Activated naive CD4-positive, alpha-beta T cell treated with anti-CD3 and anti-CD28 coated beads, Interleukin-2, amount 50 U/mL, for 72 hours (primary cell): ENCODE results near the gene PHACTR2. TPM values are rescaled to one million over a fixed set of nuclear protein-coding genes. Genes with fewer than 3 reads are reported as not detected.
"Not testable (repeated sequence)": the region's sequence is repeated elsewhere in the genome, so short reads cannot be mapped to it uniquely, and the experiment has no call there.

Experiments used
- ATAC-seq, 2 donors: fragments of 150-1000 bp; cut with Tn5 transposase; 2 replicates each; pipeline ENCODE4 v1.10.0; 2021; ENCODE audit warnings: mild to moderate bottlenecking in 2 of 2, moderate library complexity in 2 of 2
- DNase-seq, 2 donors: peaks; one replicate each; pipeline ENCODE4 v3.0.0; 2021 to 2022; ENCODE audit warnings: low spot score in 2 of 2
- H3K27ac Mint-ChIP-seq, 2 donors: one replicate each; pipeline ENCODE4 v1.8.0; 2022; ENCODE audit warnings: mild to moderate bottlenecking in 2 of 2, mixed read lengths in 2 of 2
- H3K36me3 Mint-ChIP-seq, 2 donors: one replicate each; pipeline ENCODE4 v1.8.0; 2022; ENCODE audit warnings: mixed read lengths in 2 of 2
- H3K9me3 Mint-ChIP-seq, 2 donors: one replicate each; pipeline ENCODE4 v1.8.0; 2022; ENCODE audit warnings: mixed read lengths in 2 of 2
- total RNA-seq, 2 donors: library from RNA; stranded (reverse); gene quantifications; one replicate each; pipeline ENCODE4 v1.2.3, GENCODE V29; 2022

Gene PHACTR2
- total RNA-seq, 2 donors from 2014 or later = 20.5 to 23.9 TPM

DNA sequence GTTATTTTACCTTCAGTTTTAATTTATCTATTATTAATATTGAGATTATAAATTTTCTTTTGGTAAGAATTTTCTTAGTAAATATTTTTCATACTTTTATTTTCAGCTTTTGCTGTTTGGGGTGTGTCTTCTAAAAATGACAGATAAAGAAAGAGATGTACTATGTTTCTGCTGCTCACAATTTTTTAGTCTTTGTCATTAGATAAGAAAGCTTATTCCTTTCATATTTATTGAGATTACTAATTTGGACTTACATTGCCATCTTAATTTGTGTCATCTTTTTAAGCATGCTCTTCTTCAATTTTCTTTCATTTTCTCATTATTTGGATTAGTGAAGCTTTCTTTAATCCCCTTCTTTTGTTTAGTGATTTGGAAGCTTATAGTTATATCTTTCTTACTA lies 13.6 kb upstream of the PHACTR2 start:
- Mint-ChIP-seq H3K36me3 (peaks cover 28 to 48% of the 10 kb centered on the region in 2 donors), H3K27ac (no peak overlapping the region), H3K9me3 (peaks cover 28 to 50% of the 10 kb centered on the region in 2 donors)
- no peak for ATAC-seq
- no peak for DNase-seq

DNA sequence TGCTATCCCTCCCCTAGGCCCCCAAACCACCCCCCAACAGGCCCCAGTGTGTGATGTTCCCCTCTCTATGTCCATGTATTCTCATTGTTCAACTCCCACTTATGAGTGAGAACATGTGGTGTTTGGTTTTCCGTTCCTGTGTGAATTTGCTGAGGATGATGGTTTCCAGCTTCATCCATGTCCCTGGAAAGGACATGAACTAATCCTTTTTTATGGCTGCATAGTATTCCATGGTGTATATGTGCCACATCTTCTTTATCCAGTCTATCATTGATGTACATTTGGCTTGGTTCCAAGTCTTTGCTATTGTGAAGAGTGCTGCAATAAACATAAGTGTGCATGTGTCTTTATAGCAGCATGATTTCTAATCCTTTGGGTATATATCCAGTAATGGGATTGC lies 11.8 kb upstream of the PHACTR2 start:
- H3K27ac Mint-ChIP-seq, ATAC-seq, DNase-seq: not testable (repeated sequence)
- Mint-ChIP-seq H3K36me3 (peaks cover 20 to 37% of the 10 kb centered on the region in 2 donors), H3K9me3 (peaks cover 19 to 38% of the 10 kb centered on the region in 2 donors)

DNA sequence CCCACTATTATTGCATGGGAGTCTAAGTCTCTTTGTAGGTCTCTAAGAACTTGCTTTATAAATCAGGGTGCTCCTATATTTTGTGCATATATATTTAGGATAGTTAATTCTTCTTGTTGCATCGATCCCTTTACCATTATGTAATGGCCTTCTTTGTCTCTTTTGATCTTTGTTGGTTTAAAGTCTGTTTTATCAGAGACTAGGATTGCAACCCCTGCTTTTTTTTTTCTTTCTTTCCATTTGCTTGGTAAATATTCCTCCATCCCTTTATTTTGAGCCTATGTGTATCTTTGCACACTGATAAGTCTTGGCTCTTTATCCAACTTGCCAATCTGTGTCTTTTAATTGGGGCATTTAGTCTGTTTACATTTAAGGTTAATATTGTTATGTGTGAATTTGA lies 8.3 kb upstream of the PHACTR2 start:
- Mint-ChIP-seq H3K36me3 (peaks cover 20 to 28% of the 10 kb centered on the region in 2 donors), H3K9me3 (peaks cover 22 to 32% of the 10 kb centered on the region in 2 donors)
- H3K27ac Mint-ChIP-seq, DNase-seq, ATAC-seq: not testable (repeated sequence)

DNA sequence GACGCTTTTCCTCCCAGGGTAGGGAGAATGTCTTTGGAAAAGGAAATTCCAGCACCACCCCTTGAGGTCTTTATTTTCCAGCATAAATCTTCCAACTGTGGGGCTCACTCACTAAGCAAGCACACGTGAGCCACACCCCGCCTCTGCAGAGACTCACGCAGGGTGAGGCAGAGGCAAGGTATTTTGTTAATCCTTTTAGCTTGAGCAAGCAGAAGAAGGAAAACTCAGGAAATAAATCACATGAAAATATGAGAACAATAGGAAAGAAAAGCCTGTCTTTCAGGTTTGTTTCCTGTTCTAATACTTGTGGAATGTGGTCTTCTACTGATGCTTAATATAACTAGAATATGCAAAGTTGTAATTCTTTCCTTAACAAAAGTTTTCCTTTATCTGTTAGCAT lies 4.1 kb upstream of the PHACTR2 start:
- Mint-ChIP-seq H3K9me3 (peaks cover 6 to 9% of the 10 kb centered on the region in 2 donors), H3K36me3 (peaks cover 6 to 11% of the 10 kb centered on the region in 2 donors), H3K27ac (no peak overlapping the region)
- DNase-seq (no peak), ATAC-seq (no peak)

DNA sequence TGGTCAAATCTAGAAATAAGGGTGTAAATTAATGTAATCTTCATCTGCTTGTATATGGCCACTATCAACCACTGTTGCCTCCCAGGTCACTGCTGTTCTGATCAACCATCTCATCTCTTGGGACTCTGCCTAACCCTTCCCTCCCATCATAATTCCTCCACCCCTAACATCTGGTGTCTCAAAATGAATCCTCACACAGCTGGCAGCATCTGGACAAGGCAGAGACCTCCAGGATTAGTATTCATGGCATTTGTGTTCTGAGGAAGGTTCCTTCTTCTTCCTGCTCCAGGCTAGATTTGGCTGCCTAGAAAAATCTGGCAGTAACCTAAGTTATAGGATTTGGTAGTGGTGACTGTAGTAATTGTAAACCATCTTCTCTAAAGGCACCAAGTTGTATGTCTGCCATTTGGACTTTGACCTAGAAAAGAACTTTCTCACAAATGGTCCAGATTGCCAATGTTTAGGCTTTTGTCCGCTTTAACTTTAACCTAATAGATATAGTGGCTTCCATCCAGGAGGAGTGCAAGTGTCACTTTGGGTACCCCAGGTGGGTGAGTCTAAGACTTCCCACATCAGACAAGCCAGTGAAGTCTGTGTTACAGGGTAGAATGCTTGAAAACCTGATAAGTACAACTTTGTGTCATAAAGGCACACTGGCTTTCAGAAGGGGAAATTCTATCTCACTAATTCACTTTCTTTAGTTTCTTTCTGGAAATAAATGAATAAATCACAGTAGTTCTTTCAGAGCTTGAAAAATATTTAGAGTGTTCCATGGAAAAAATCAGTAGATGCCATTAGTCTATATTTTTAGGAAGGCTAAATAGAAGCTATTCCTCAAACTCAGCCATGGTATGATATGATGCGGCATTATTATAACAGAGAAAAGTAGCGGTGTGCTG lies 3.0 kb upstream of the PHACTR2 start:
- Mint-ChIP-seq H3K36me3 (peaks cover 0 to 6% of the 10 kb centered on the region in 2 donors), H3K9me3 (peaks cover 0 to 3% of the 10 kb centered on the region in 2 donors), H3K27ac (no peak overlapping the region)
- DNase-seq (no peak), ATAC-seq (no peak)

DNA sequence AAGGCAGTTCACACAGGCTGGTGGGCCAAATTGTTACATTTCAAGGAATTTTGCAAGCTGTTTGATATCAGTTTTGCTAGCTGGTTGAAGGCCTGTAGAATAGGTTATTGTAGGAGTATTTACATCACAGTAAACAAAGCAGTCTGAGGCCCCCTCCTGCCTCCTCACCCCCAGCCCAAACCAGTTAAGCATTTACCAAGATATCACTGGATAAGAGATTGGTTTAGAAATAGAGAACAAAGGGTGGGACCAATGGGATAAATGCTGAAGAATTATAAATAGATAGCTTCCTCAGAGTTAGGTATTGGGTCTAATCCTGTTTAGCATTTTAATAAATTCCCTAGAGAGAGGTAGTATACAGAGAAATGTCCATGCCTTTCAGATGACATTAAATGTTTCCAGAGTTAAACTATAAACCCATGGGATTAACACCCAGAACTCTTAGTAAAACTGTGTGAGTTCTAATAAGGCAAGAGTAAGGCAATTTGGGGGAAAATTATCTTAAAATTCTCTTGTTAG lies 2.3 kb upstream of the PHACTR2 start:
- Mint-ChIP-seq H3K9me3 (peaks cover 0 to 3% of the 10 kb centered on the region in 2 donors), H3K36me3 (peaks cover 0 to 6% of the 10 kb centered on the region in 2 donors), H3K27ac (no peak overlapping the region)
- ATAC-seq = no peak
- DNase-seq = no peak

DNA sequence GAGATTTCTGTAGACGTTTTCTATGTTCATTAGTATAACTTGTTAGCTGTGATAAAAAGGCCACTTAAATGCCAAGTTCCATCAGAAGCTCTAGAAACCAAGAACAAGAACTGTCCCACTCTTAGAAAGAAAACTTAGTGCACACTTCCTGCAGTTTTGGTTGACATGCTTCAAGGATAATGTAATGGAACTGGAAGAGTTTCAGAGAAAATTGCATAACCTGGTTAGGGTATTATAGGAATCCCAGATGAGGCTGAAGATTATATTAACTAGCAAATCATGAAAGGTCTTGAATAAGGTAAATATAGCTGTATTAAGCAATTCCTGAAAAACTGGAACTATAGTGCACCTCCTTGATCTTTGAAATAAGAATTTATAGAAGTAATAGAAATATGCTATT lies 1.8 kb upstream of the PHACTR2 start:
- Mint-ChIP-seq H3K27ac (no peak overlapping the region), H3K36me3 (peaks cover 0 to 6% of the 10 kb centered on the region in 2 donors), H3K9me3 (peaks cover 0 to 3% of the 10 kb centered on the region in 2 donors)
- ATAC-seq (no peak), DNase-seq (no peak)

DNA sequence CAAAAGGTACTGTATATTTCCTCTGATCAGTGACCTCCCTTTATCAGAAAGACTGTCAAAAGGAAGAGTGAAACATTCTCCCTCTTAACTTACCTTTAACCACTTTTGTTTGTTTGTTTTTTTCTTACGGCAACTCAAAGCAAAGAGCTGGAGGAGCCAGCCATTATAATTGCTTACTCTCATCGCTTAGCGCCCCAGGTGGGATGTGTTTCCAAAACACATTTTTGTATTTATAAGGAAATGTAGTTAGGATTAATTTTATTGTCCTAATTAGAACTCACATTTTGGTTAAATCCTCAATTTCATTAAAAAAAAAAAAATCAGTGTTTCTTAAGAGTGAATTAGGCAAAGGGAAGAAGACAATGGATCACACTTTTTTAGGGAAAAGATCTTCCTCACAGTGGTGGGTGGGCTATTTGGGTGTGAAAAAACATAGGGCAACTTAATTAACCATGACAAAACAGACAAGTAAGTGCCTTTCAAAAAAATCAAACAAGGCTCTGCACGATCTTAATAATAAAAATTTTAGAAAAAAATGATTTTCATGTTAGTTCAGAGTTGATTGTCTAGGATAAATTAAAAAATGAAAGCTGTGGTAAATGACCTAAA lies 1.2 kb upstream of the PHACTR2 start:
- peaks cover 4 to 6% of the 10 kb centered on the region in 2 donors for H3K36me3 Mint-ChIP-seq
- DNase-seq (no peak), ATAC-seq (no peak)
- no peaks in the 10 kb centered on the region for H3K9me3 Mint-ChIP-seq
- no peak overlapping the region for H3K27ac Mint-ChIP-seq

DNA sequence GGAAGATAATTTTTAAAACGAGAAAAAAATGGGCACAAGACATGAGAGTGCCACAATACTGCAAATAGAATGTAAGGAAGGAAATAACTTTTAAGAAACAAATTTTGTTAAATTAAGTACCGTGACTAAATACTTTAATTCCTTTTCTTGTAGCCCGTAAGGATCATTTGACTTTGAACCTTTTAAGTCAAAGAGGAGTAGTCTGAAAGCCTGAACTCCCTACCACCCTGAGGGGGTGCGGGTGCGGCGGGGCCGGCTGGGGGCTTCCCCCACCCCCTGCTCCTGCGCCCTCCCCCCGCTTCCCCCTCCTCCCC lies 231 bp upstream of the PHACTR2 start:
- DNase-seq = no peak
- H3K36me3 Mint-ChIP-seq = peaks cover 9 to 14% of the 10 kb centered on the region in 2 donors
- no peaks in the 10 kb centered on the region for H3K9me3 Mint-ChIP-seq
- peak overlapping the region in 1 of 2 donors; percentile 82 for H3K27ac Mint-ChIP-seq
- ATAC-seq = no peak

DNA sequence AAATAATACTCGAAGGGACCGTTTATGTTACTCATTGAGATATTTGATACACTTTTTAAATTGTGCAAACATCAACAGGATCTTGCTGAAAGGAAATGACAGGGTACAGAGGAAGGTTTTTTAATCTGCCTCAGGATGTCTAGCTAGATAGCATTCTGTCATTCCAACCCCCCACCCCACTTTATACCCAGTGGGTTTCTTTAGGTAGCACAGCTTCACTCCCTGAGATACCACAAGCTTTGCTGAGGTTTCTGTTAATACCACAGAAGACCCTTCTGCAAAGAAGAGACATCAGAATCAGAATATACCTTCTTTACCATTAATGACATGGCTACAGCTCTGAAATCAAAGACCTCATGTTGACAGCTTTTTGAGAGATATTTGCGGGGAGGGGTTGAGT lies 1.3 kb downstream of the PHACTR2 start:
- DNase-seq = no peak
- ATAC-seq = no peak
- peaks cover 9 to 24% of the 10 kb centered on the region in 2 donors for H3K36me3 Mint-ChIP-seq
- H3K9me3 Mint-ChIP-seq = peaks cover 0 to 8% of the 10 kb centered on the region in 2 donors
- peak overlapping the region in 1 of 2 donors; percentile 82 for H3K27ac Mint-ChIP-seq

DNA sequence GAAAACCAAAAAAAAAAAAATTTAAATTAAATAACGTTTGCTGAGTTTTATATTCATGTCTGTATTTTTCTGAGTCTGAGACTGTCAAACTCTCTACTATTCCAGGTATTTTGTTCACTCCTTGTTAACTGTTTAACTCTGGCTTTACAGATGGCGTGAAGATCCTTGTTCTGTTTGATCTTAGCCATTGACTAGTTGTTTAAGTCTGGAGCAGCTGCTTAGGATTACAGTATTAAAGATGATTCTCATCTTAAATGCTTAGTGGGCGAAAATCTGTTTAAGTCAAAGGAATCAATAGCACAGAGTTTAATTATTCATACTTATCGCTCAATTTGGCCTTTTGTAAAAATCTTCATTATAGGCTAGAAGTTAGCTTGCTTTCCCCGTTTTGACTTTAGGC lies 2.4 kb downstream of the PHACTR2 start:
- Mint-ChIP-seq H3K9me3 (peaks cover 0 to 8% of the 10 kb centered on the region in 2 donors), H3K36me3 (peaks cover 9 to 24% of the 10 kb centered on the region in 2 donors), H3K27ac (no peak overlapping the region)
- DNase-seq = no peak
- no peak for ATAC-seq

DNA sequence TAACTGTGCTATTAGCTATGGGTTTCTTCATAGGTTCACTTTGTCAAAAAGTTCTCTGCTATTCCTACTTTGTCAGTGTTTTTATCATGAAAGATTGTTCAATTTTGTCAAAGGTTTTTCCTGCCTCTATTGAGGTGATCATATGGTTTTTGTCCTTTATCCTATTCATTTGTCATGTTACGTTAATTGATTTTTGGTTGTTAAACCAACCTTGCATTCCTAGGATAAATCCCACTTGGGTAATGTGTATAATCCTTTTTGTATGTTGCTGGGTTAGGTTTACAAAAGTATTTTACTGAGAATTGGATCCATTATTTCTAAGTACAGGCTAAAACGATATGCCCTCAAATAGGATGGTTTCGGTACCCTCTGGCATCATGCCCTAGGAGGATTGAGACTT lies 5.0 kb downstream of the PHACTR2 start:
- peaks cover 9 to 24% of the 10 kb centered on the region in 2 donors for H3K36me3 Mint-ChIP-seq
- H3K27ac Mint-ChIP-seq = no peak overlapping the region
- ATAC-seq (no peak), DNase-seq (no peak)
- H3K9me3 Mint-ChIP-seq = peaks cover 0 to 8% of the 10 kb centered on the region in 2 donors

DNA sequence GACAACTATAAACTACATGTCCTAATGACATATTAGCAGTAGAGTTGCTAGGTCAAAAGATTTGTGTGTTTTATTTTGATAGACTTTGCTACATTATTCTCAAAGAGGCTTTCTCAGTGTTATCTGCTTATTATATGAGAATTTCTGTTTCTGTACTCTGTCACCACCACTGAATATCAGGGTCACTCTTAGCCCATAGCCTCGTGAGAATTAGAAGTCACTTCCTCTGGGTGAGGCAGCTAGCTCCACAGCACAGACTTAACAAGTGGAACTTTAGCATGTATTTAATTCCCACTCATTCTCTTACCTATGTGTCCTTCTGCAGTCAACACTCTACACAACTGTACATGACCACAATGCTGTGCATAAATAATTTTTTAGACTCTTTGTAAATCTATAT lies 6.7 kb downstream of the PHACTR2 start:
- H3K9me3 Mint-ChIP-seq = peaks cover 0 to 8% of the 10 kb centered on the region in 2 donors
- H3K36me3 Mint-ChIP-seq = peaks cover 4 to 24% of the 10 kb centered on the region in 2 donors
- no peak for DNase-seq
- ATAC-seq = no peak
- no peak overlapping the region for H3K27ac Mint-ChIP-seq

DNA sequence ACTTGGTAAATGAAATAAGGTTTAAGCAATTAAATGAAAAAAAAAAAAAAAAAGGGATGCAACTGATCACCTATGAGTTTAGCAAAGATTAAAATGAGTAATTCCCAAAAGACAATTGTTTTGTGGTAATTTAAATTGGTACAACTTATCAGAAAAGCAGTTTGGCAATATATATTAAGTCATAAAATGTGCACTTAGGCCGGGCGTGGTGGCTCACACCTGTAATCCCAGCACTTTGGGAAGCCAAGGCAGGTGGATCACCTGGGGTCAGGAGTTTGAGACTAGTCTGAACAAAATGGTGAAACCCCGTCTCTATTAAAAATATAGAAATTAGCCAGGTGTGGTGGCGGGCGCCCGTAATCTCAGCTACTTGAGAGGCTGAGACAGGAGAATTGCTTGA lies 7.9 kb downstream of the PHACTR2 start:
- DNase-seq = no peak
- ATAC-seq = no peak
- Mint-ChIP-seq H3K36me3 (peaks cover 4 to 24% of the 10 kb centered on the region in 2 donors), H3K9me3 (peaks cover 0 to 8% of the 10 kb centered on the region in 2 donors), H3K27ac (no peak overlapping the region)

DNA sequence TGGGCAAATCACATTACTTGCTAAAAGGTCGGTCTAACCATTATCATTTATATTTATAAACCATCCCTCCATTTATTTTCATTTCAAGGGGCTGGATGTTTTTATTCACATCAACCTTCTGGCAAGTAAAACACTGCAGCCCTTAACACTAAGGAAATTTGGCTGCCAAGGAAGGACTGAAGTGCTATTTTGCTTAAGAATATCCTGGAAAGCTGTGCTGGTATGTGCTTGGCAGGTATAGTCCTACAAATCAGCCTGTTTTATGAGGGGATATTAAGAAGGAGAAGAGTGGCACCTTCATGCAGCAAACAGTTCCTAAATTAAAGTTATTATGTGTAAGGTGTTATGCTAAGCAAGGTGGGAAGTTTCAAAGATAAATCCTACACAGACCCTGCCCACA lies 9.8 kb downstream of the PHACTR2 start:
- Mint-ChIP-seq H3K9me3 (peaks cover 0 to 8% of the 10 kb centered on the region in 2 donors), H3K27ac (no peak overlapping the region), H3K36me3 (peaks cover 0 to 9% of the 10 kb centered on the region in 2 donors)
- ATAC-seq = no peak
- DNase-seq = no peak

DNA sequence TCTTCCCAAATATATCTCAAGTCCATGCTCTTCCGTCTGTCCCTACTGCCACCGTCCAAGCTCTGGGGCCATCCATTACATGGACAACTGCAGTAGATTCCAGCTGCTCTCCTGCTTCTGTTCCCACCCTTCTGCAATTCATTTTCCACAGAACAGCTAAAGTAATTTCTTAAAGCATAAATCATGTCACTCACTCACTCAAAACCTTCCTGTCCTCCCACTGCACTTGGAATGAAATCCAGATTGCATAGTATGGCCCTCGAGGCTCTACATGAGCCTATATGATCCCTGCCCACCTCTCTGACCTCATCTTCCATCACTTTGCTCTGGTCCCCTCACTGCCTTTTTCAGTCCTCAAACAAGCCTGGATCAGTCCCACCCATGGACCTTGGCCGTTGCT lies 10.9 kb downstream of the PHACTR2 start:
- ATAC-seq (no peak), DNase-seq (no peak)
- H3K36me3 Mint-ChIP-seq = no peaks in the 10 kb centered on the region
- no peaks in the 10 kb centered on the region for H3K9me3 Mint-ChIP-seq
- no peak overlapping the region for H3K27ac Mint-ChIP-seq

DNA sequence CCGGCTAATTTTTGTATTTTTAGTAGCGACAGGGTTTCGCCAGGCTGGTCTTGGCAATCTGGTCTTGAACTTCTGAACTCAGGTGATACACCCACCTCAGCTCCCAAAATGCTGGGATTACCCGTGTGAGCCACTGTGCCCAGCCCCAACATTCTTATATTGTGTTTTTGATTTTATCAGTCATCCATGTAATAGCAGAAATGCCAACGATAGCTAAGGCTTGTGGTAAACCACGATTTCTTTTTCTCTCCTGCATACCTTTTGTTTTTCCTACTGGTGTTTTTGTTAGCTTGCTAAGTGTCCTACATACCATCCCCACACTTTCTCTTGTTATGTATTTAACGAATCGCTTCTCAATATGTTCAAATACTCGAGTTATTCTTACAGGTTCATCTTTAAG lies 12.1 kb downstream of the PHACTR2 start:
- DNase-seq (no peak), ATAC-seq (no peak)
- Mint-ChIP-seq H3K27ac (peak overlapping the region in 1 of 2 donors; percentile 13), H3K36me3 (no peaks in the 10 kb centered on the region), H3K9me3 (no peaks in the 10 kb centered on the region)
